NCI-H1436 treated with DMSO at 0.1 percent for 48 hours (cell line): ENCODE data around the gene EFNA1.
"Not testable (repeated sequence)": the region's sequence is repeated elsewhere in the genome, so short reads cannot be mapped to it uniquely, and the experiment has no call there.

Source experiments
- DNase-seq: peaks from one replicate; lab custom pipeline; 2025; lab: John Stamatoyannopoulos, UW

EFNA1 gene

GRCh38 chr1:155125511-155125945 lies 2.1 kb upstream of the EFNA1 start:
- no peak for DNase-seq

- DNase-seq = no peak
Measured at GRCh38 chr1:155125946-155126555, 1.6 kb upstream of the EFNA1 start.

GRCh38 chr1:155126556-155127104 lies 1.0 kb upstream of the EFNA1 start:
- no peak for DNase-seq

GRCh38 chr1:155127967-155128754 lies 485 bp downstream of the EFNA1 start:
- no peak for DNase-seq

GRCh38 chr1:155128755-155129473 lies 1.2 kb downstream of the EFNA1 start:
- DNase-seq = no peak

GRCh38 chr1:155130272-155131006 lies 2.8 kb downstream of the EFNA1 start:
- DNase-seq = no peak

- no peak for DNase-seq
Measured at GRCh38 chr1:155131285-155131684, 3.6 kb downstream of the EFNA1 start.

GRCh38 chr1:155131856-155132255 lies 4.2 kb downstream of the EFNA1 start:
- no peak for DNase-seq

GRCh38 chr1:155133799-155134281 lies 6.2 kb downstream of the EFNA1 start:
- DNase-seq = no peak

GRCh38 chr1:155134322-155134721 lies 6.6 kb downstream of the EFNA1 start:
- no peak for DNase-seq

GRCh38 chr1:155134880-155135414 lies 7.3 kb downstream of the EFNA1 start:
- no peak for DNase-seq

GRCh38 chr1:155135415-155136028 lies 7.8 kb downstream of the EFNA1 start, which contains the start of gene SLC50A1:
Gene SLC50A1 (plus strand): TSS chr1:155135852. CDS start chr1:155135912, 60 bp downstream.
- peak; percentile 47 for DNase-seq

- DNase-seq = no peak
Measured at GRCh38 chr1:155136748-155137147, 9.1 kb downstream of the EFNA1 start.

GRCh38 chr1:155137154-155137949 lies 9.7 kb downstream of the EFNA1 start:
- no peak for DNase-seq

GRCh38 chr1:155139895-155140629 lies 12.4 kb downstream of the EFNA1 start, which contains the start of gene DPM3:
Gene DPM3 (minus strand): TSS chr1:155140531. CDS start chr1:155140240, 291 bp downstream.
- DNase-seq = no peak

- no peak for DNase-seq
Measured at GRCh38 chr1:155140630-155140953, 12.9 kb downstream of the EFNA1 start.

GRCh38 chr1:155141749-155142148 lies 14.1 kb downstream of the EFNA1 start:
- no peak for DNase-seq

GRCh38 chr1:155145491-155145890 lies 17.8 kb downstream of the EFNA1 start:
- DNase-seq = no peak

- not testable (repeated sequence) for DNase-seq
Measured at GRCh38 chr1:155155996-155156643, 28.4 kb downstream of the EFNA1 start.
